H1 (cell line): Measurements from ENCODE around the gene EPB42. TPM values are rescaled to one million over a fixed set of nuclear protein-coding genes. Genes with fewer than 3 reads are reported as not detected.

ENCODE experiments used
- CTCF ChIA-PET: fragments of 300-600 bp; sonication (Branson Sonifier 250); formaldehyde crosslinking; loops from one replicate; lab custom pipeline; 2021; ENCODE audit not compliant: partially characterized antibody; lab: Charles Lee
- POLR2A ChIA-PET: fragments of 300-600 bp; sonication (Branson Sonifier 250); formaldehyde crosslinking; loops from one replicate; lab custom pipeline; 2021; ENCODE audit warnings: inconsistent platforms; ENCODE audit not compliant: partially characterized antibody; lab: Charles Lee
- DNase-seq, 2 experiments: peaks; one replicate each; pipeline versions ENCODE4 v3.0.0 to v3.0.0-alpha.2; 2010 to 2022; ENCODE audit warnings: low spot score in 2 of 2, low read depth in 1 of 2, mixed read lengths in 1 of 2
- FAIRE-seq: peaks from 2 replicates; lab custom pipeline; 2011; peaks lifted over from hg19 to GRCh38; lab: Jason Lieb, UNC
- H2AFZ ChIP-seq: 2 replicates; pipeline ENCODE4 v1.8.1; 2012; ENCODE audit warnings: low read length, inconsistent platforms
- H2AK5ac ChIP-seq: 2 replicates; pipeline ENCODE4 v1.6.1; 2013; ENCODE audit warnings: low read depth, low read length
- H2BK120ac ChIP-seq: replicated peaks from 2 replicates; pipeline ENCODE3; 2013; ENCODE audit warnings: low read depth, low read length, inconsistent platforms
- H2BK12ac ChIP-seq: 2 replicates; pipeline ENCODE4 v1.6.1; 2013; ENCODE audit warnings: low read depth, low read length
- H2BK15ac ChIP-seq: 2 replicates; pipeline ENCODE4 v1.6.1; 2013; ENCODE audit warnings: low read length
- H2BK20ac ChIP-seq: 2 replicates; pipeline ENCODE4 v1.6.1; 2013; ENCODE audit warnings: low read length
- H2BK5ac ChIP-seq: 2 replicates; pipeline ENCODE4 v1.6.1; 2013; ENCODE audit warnings: low read depth, low read length
- H3K14ac ChIP-seq: 2 replicates; pipeline ENCODE4 v1.6.1; 2013; ENCODE audit warnings: inconsistent platforms; ENCODE audit not compliant: insufficient read length
- H3K18ac ChIP-seq: 2 replicates; pipeline ENCODE4 v1.6.1; 2013; ENCODE audit warnings: low read length; ENCODE audit errors: extremely low read depth
- H3K23ac ChIP-seq: 2 replicates; pipeline ENCODE4 v1.6.1; 2013; ENCODE audit warnings: inconsistent platforms; ENCODE audit not compliant: insufficient read length
- H3K23me2 ChIP-seq: 2 replicates; pipeline ENCODE4 v1.6.1; 2013; ENCODE audit warnings: low read depth, low read length
- H3K27ac ChIP-seq: 2 replicates; pipeline ENCODE4 v1.6.1; 2011; ENCODE audit warnings: low read depth, low read length, inconsistent platforms
- H3K27me3 ChIP-seq, 4 experiments: replicated peaks in 1 of 4; 1 replicate in 1 of 4; 2 replicates in 3 of 4; pipeline versions ENCODE4 v1.6.1 to v1.8.1; 2011 to 2013; ENCODE audit warnings: low read length in 3 of 4, mild to moderate bottlenecking in 3 of 4, inconsistent platforms in 2 of 4, mixed read lengths in 2 of 4, moderate library complexity in 1 of 4; ENCODE audit not compliant: control insufficient read depth in 3 of 4, insufficient read depth in 3 of 4; ENCODE audit errors: extremely low read depth in 1 of 4
- H3K36me3 ChIP-seq, 4 experiments: 2 replicates each; pipeline versions ENCODE4 v1.6.1 to v1.8.1; 2011 to 2013; ENCODE audit warnings: mild to moderate bottlenecking in 4 of 4, low read length in 3 of 4, moderate library complexity in 2 of 4, control low read depth in 1 of 4, inconsistent platforms in 1 of 4; ENCODE audit not compliant: insufficient read depth in 4 of 4, control insufficient read depth in 2 of 4
- H3K4ac ChIP-seq: replicated peaks from 2 replicates; pipeline ENCODE3; 2013; ENCODE audit warnings: low read length, low read depth, mixed read lengths, inconsistent platforms; ENCODE audit not compliant: insufficient read length
- H3K4me1 ChIP-seq, 4 experiments: replicated peaks in 1 of 4; 1 replicate in 1 of 4; 2 replicates in 3 of 4; pipeline versions ENCODE4 v1.6.1 to v1.8.1; 2011 to 2013; ENCODE audit warnings: low read length in 3 of 4, inconsistent platforms in 2 of 4, mixed read lengths in 1 of 4; ENCODE audit not compliant: insufficient read depth in 4 of 4, control insufficient read depth in 3 of 4
- H3K4me2 ChIP-seq, 2 experiments: 2 replicates each; pipeline versions ENCODE4 v1.6.1 to v1.8.1; 2011 to 2013; ENCODE audit warnings: low read depth in 2 of 2, low read length in 2 of 2, control low read depth in 1 of 2, inconsistent platforms in 1 of 2, mild to moderate bottlenecking in 1 of 2; ENCODE audit not compliant: insufficient read depth in 1 of 2
- H3K4me3 ChIP-seq, 4 experiments: fragments of 200-600, 300-600 bp in 1 of 4; sonication (generic), shearing (Covaris generic), sonication (Bioruptor Twin) in 1 of 4; 2 replicates each; pipeline versions ENCODE4 v1.5.1 to v1.8.1; 2011 to 2016; ENCODE audit warnings: low read length in 4 of 4, low read depth in 3 of 4, control low read depth in 2 of 4, inconsistent platforms in 2 of 4, mild to moderate bottlenecking in 2 of 4, mixed read lengths in 1 of 4, moderate library complexity in 1 of 4; ENCODE audit not compliant: insufficient read depth in 2 of 4; ENCODE audit errors: extremely low read depth in 1 of 4
- H3K56ac ChIP-seq: replicated peaks from 2 replicates; pipeline ENCODE3; 2013; ENCODE audit warnings: low read depth, mild to moderate bottlenecking, mixed read lengths, low read length, inconsistent platforms; ENCODE audit not compliant: insufficient read length
- H3K79me1 ChIP-seq: 2 replicates; pipeline ENCODE4 v1.6.1; 2013; ENCODE audit warnings: low read depth, low read length, control low read depth
- H3K79me2 ChIP-seq, 2 experiments: 2 replicates each; pipeline versions ENCODE4 v1.6.1 to v1.8.1; 2012 to 2013; ENCODE audit warnings: low read length in 2 of 2, mild to moderate bottlenecking in 2 of 2, inconsistent platforms in 1 of 2; ENCODE audit not compliant: insufficient read depth in 2 of 2, control insufficient read depth in 1 of 2
- H3K9ac ChIP-seq, 4 experiments: replicated peaks in 1 of 4; 1 replicate in 1 of 4; 2 replicates in 3 of 4; pipeline versions ENCODE4 v1.6.1 to v1.8.1; 2011 to 2013; ENCODE audit warnings: low read depth in 3 of 4, low read length in 3 of 4, control low read depth in 2 of 4, mild to moderate bottlenecking in 2 of 4, moderate library complexity in 2 of 4, inconsistent platforms in 1 of 4; ENCODE audit errors: extremely low read depth in 1 of 4
- H3K9me3 ChIP-seq, 2 experiments: 2 replicates each; pipeline versions ENCODE4 v1.6.1 to v1.8.1; 2012 to 2013; ENCODE audit warnings: mild to moderate bottlenecking in 2 of 2, moderate library complexity in 2 of 2, control low read depth in 1 of 2, inconsistent platforms in 1 of 2, low read depth in 1 of 2, low read length in 1 of 2, mixed read lengths in 1 of 2; ENCODE audit not compliant: insufficient read depth in 2 of 2
- H4K20me1 ChIP-seq, 2 experiments: replicated peaks in 1 of 2; 2 replicates each; pipeline versions ENCODE3 to v1.8.1; 2011 to 2013; ENCODE audit warnings: inconsistent platforms in 2 of 2, low read length in 2 of 2, mild to moderate bottlenecking in 1 of 2; ENCODE audit not compliant: insufficient read depth in 2 of 2, control insufficient read depth in 1 of 2
- H4K5ac ChIP-seq: 2 replicates; pipeline ENCODE4 v1.6.1; 2013; ENCODE audit warnings: low read length, low read depth, mixed read lengths, inconsistent platforms; ENCODE audit not compliant: insufficient read length
- H4K8ac ChIP-seq: 2 replicates; pipeline ENCODE4 v1.8.0; 2013; ENCODE audit warnings: mild to moderate bottlenecking, moderate library complexity, low read length, inconsistent platforms; ENCODE audit not compliant: insufficient read depth; ENCODE audit errors: extremely low read depth
- H4K91ac ChIP-seq: replicated peaks from 2 replicates; pipeline ENCODE3; 2013; ENCODE audit warnings: low read length, mixed read lengths, inconsistent platforms; ENCODE audit not compliant: insufficient read length
- BACH1 ChIP-seq: IDR thresholded peaks from 2 replicates; pipeline ENCODE4 v1.6.1; 2012; ENCODE audit warnings: low read length, improper control_type of control experiment
- CTBP2 ChIP-seq: IDR thresholded peaks from 2 replicates; pipeline ENCODE4 v1.7.0; 2011; ENCODE audit warnings: borderline replicate concordance, mild to moderate bottlenecking, moderate library complexity, mixed read lengths, low read length; ENCODE audit not compliant: insufficient read depth, insufficient read length
- EZH2 ChIP-seq: fragments of 200-600 bp; sonication (generic); IDR thresholded peaks from 2 replicates; pipeline ENCODE4 v1.7.1; 2012; ENCODE audit warnings: low read depth, mild to moderate bottlenecking, moderate library complexity, low read length, inconsistent platforms; ENCODE audit not compliant: severe bottlenecking
- GABPA ChIP-seq: IDR thresholded peaks from 2 replicates; pipeline ENCODE4 v1.6.1; 2011; ENCODE audit warnings: mild to moderate bottlenecking, low read length, moderate library complexity, borderline replicate concordance; ENCODE audit not compliant: insufficient read depth
- KDM1A ChIP-seq: fragments of 200-600, 300-600 bp; sonication (generic); IDR thresholded peaks from 2 replicates; pipeline ENCODE4 v1.7.1; 2016; ENCODE audit warnings: mild to moderate bottlenecking, low read length, borderline replicate concordance
- POLR2AphosphoS5 ChIP-seq: IDR thresholded peaks from 2 replicates; pipeline ENCODE4 v1.6.1; 2011; ENCODE audit warnings: low read depth, low read length
- RFX5 ChIP-seq: IDR thresholded peaks from 2 replicates; pipeline ENCODE4 v1.6.1; 2011; ENCODE audit warnings: low read depth, low read length, improper control_type of control experiment, borderline replicate concordance
- SIRT6 ChIP-seq: IDR thresholded peaks from one replicate; pipeline ENCODE4 v1.7.1; 2012; ENCODE audit warnings: low read length, inconsistent platforms
- TBP ChIP-seq: IDR thresholded peaks from 2 replicates; pipeline ENCODE4 v1.6.1; 2011; ENCODE audit warnings: low read depth, low read length, improper control_type of control experiment
- WGBS, 2 experiments: shearing (Covaris generic) in 1 of 2; methylation state at CpG; one replicate each; pipeline versions ENCODE4 v1.1.6 to v1.1.7; 2013 to 2015; ENCODE audit warnings: low lambda C conversion rate in 2 of 2, mixed read lengths in 2 of 2, inconsistent platforms in 1 of 2, low coverage in 1 of 2, missing lambda C conversion rate in 1 of 2; ENCODE audit not compliant: insufficient replicate concordance in 2 of 2, insufficient coverage in 1 of 2, insufficient read length in 1 of 2; ENCODE audit errors: extremely low coverage in 1 of 2, missing lambda C conversion rate in 1 of 2; 5-methylcytosine and 5-hydroxymethylcytosine counted together
- polyA plus RNA-seq, 7 experiments: library from polyadenylated mRNA; depleted of rRNA in 3 of 7; stranded (reverse) in 5 of 7; unstranded in 2 of 7; fragments of >200 nt in 5 of 7; fragments of 200-250 nt in 2 of 7; gene quantifications; 1 replicate in 5 of 7; 2 replicates in 1 of 7; 4 replicates in 1 of 7; pipeline versions ENCODE4 v1.2.1 to v1.2.3, GENCODE V29; 2011 to 2013; ENCODE audit warnings: missing spikeins in 2 of 7, mixed read lengths in 2 of 7
- total RNA-seq: library from RNA; stranded (reverse); fragmentation: NEBNext Ultra II Directional; extraction: Animal tissue kit (Norgen Biotek cat#: 25700); gene quantifications from 2 replicates; pipeline ENCODE4 v1.2.1, GENCODE V29; 2021

Gene EPB42
- total and polyA plus RNA-seq, 2 of the 8 experiments (the other 6 are each of a cell fraction or from before 2014, with no cell fraction given) = not detected

- DNase-seq = no peak
- H3K27me3 ChIP-seq = no peaks in the 10 kb centered on the region
- no peak overlapping the region for H2BK12ac ChIP-seq
- no peak overlapping the region for H3K4me3 ChIP-seq
- H3K9me3 ChIP-seq = no peaks in the 10 kb centered on the region
- H3K4me2 ChIP-seq = no peak overlapping the region
- no peaks in the 10 kb centered on the region for H3K79me1 ChIP-seq
- no peaks in the 10 kb centered on the region for H3K23me2 ChIP-seq
- H3K9ac ChIP-seq = no peak overlapping the region
- no peak for FAIRE-seq
- no peak overlapping the region for H2AK5ac ChIP-seq
- H3K79me2 ChIP-seq = no peaks in the 10 kb centered on the region
- H2BK5ac ChIP-seq = no peak overlapping the region
- no peak overlapping the region for H3K27ac ChIP-seq
- ChIA-PET CTCF (interaction anchor here (0.6 to 6.3 kb wide), 12 partner anchors 10 to 62 kb away, joined by 3 to 82 read pairs (median 5); no protein-coding TSS in a partner anchor), POLR2A (no interaction called here)
- TF ChIP-seq EZH2 (no peak), KDM1A (no peak), POLR2AphosphoS5 (no peak), RFX5 (no peak), TBP (no peak), CTBP2 (no peak), SIRT6 (no peak), GABPA (no peak), BACH1 (no peak)
- no peak overlapping the region for H3K56ac ChIP-seq
- no peak overlapping the region for H4K8ac ChIP-seq
- no peak overlapping the region for H3K23ac ChIP-seq
- H3K36me3 ChIP-seq = no peaks in the 10 kb centered on the region
- H4K91ac ChIP-seq = no peak overlapping the region
- H3K4ac ChIP-seq = no peak overlapping the region
- H2AFZ ChIP-seq = no peak overlapping the region
- H2BK20ac ChIP-seq = no peak overlapping the region
- H4K20me1 ChIP-seq = no peaks in the 10 kb centered on the region
- H3K14ac ChIP-seq = no peak overlapping the region
- H3K18ac ChIP-seq = no peak overlapping the region
- H4K5ac ChIP-seq = no peak overlapping the region
- no peak overlapping the region for H2BK120ac ChIP-seq
- no peak overlapping the region for H2BK15ac ChIP-seq
- no peaks in the 10 kb centered on the region for H3K4me1 ChIP-seq
- WGBS, 2 experiments = 94% methylated on average over 5 of the region's 5 CpGs; no CpG with 5 or more reads in 1 of the 2 experiments
Measured at GRCh38 chr15:43270113-43270665, 49.4 kb upstream of the EPB42 start.
